ENCODE results near the gene CFI.

CFI gene

DNA sequence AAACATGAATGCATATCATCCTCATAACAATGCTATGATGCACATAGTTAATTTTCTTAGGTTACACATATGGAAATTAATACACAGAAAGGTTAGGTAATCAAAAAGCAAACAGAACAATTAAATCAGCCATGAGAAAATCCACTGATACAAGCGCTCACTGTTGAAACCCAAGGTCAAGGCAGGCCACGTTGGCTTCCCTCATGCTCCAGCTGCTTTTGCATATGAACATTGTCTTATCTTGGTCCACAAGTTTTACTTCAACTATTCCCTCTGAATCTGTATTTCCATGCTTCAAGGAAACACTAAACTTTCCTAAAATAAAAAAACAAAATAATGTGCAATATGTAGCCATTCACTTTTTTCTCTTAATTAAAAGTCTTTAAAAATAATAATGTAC is 37.4 kb downstream of the CFI start:
- TF ChIP-seq, protein P1, sequence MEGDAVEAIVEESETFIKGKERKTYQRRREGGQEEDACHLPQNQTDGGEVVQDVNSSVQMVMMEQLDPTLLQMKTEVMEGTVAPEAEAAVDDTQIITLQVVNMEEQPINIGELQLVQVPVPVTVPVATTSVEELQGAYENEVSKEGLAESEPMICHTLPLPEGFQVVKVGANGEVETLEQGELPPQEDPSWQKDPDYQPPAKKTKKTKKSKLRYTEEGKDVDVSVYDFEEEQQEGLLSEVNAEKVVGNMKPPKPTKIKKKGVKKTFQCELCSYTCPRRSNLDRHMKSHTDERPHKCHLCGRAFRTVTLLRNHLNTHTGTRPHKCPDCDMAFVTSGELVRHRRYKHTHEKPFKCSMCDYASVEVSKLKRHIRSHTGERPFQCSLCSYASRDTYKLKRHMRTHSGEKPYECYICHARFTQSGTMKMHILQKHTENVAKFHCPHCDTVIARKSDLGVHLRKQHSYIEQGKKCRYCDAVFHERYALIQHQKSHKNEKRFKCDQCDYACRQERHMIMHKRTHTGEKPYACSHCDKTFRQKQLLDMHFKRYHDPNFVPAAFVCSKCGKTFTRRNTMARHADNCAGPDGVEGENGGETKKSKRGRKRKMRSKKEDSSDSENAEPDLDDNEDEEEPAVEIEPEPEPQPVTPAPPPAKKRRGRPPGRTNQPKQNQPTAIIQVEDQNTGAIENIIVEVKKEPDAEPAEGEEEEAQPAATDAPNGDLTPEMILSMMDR (IDR thresholded peaks at IDR 0.05; ENCODE audit: low read depth, low read length, missing control alignments) = no peak
- no peak for DNase-seq (ENCODE audit: low read depth)
- no peak overlapping the region for H3K4me3 ChIP-seq (ENCODE audit: low read depth, low read length)

DNA sequence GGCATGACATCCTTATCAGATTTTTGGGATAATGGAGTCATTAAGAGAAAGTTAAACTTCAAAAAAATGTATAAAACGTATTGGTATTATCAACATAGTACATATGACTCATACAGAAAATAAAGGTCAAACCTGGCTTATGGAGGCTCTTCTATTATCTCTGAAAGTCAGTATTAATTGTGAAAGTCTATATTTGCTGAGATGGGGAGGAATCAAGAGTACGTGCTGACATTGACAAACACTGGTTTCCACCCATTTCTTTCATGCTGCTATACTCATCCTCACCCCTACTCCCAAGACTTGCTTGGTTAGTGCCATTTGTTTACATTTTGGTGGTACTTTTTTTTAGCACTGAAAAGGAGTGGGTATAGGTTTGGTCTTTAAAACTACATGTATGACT is 41.1 kb downstream of the CFI start:
- no peak for DNase-seq (ENCODE audit: low read depth)
- TF ChIP-seq, protein P1 (IDR thresholded peaks at IDR 0.05; ENCODE audit: low read depth, low read length, missing control alignments) = no peak
- no peak overlapping the region for H3K4me3 ChIP-seq (ENCODE audit: low read depth, low read length)

DNA sequence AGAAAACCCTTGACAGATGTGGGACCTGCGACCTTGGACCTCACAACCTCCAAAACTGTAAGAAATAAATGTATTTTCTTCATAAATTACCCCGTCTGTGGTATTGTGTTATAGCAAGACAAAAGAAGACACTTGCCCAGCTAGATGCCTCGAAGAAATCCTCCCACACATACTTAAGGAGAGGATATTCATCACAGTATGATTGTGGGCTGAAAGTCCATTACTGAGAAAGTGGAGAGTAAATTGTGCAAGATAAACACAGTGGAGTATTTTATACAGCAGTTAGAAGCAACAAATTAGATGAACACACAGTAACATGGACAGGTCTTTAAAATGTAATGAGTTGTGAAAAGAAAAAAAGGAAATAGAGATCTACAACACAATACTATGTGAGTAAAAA is 46.1 kb downstream of the CFI start:
- H3K4me3 ChIP-seq (ENCODE audit: low read depth, low read length) = no peak overlapping the region
- TF ChIP-seq, protein P1 (IDR thresholded peaks at IDR 0.05; ENCODE audit: low read depth, low read length, missing control alignments) = no peak
- no peak for DNase-seq (ENCODE audit: low read depth)

DNA sequence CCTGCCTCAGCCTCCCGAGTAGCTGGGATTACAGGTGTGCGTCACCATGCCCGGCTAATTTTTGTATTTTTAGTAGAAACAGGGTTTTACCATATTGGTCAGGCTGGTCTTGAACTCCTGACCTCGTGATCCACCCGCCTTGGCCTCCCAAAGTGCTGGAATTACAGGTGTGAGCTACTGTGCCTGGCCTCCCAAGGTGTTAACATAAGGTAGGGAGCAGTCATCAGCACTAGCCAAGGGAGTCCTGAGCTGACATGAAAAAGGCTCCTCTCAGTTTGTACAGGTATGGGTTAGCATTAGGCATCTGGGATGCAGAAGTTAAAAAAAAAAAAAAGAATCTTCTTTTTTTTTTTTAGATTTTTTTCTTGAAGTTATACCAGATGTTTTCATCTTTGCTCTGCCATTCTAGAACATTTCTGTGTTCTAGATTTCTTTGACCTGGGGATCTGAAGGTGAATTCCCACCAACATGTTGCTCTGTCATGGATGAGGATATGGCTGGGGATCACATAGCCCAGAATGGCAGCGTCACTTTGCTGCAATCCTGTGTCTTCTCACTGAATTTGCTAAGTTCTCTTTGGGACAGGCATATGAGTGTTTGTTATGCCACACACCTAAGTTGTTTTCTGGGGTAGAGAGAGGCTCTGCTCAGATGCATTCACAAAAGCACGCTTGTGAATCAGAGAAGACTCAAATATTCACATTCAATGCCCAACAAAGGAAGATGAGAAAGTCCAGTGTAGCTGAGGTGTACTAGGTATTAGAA is 47.5 kb downstream of the CFI start:
- H3K4me3 ChIP-seq (ENCODE audit: low read depth, low read length) = no peak overlapping the region
- no peak for DNase-seq (ENCODE audit: low read depth)

DNA sequence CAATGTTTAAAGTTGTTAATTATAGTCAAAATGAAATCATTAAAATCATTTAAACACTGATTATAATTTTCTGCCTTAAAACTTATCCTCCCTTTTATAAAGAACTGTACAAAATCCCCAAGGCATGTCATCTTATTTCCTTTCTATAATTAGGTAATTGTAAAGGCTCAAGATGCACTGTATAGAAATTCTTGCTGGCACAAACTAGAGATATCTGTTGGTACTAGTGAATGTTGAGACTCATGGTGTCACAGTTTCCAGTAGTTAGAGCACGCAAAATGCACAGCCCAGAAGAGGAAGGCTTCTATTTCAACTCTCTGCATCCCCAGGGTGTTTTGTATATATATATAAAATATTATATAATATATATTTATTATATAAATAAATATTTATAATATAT is 49.3 kb downstream of the CFI start:
- TF ChIP-seq, protein P1 (IDR thresholded peaks at IDR 0.05; ENCODE audit: low read depth, low read length, missing control alignments) = no peak
- DNase-seq (ENCODE audit: low read depth) = no peak
- H3K4me3 ChIP-seq (ENCODE audit: low read depth, low read length) = no peak overlapping the region

More for the DNA sequence above, 47.5 kb downstream of the CFI start:
- TF ChIP-seq, protein P1 (IDR thresholded peaks at IDR 0.05; ENCODE audit: low read depth, low read length, missing control alignments) = no peak

DNA sequence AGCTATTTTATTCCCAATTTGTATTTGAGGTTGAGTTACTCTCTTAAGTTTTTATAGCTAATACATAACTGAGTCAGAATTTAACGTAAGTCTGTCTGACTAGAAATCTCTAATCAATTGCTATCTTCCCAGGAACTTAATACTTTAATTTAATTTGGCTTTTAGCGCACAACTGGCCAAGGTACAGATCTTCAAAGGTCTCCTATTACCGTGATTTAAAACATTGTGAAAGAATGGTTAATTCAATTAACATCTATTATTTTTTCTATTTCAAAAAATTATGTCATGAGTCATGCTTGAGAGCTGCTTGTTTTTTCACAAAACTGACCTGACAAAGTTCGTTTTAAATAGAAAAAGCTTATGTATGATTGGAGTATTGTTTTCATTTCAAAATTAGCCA is 49.9 kb downstream of the CFI start:
- no peak overlapping the region for H3K4me3 ChIP-seq (ENCODE audit: low read depth, low read length)
- DNase-seq (ENCODE audit: low read depth) = no peak
- TF ChIP-seq, protein P1 (IDR thresholded peaks at IDR 0.05; ENCODE audit: low read depth, low read length, missing control alignments) = no peak

DNA sequence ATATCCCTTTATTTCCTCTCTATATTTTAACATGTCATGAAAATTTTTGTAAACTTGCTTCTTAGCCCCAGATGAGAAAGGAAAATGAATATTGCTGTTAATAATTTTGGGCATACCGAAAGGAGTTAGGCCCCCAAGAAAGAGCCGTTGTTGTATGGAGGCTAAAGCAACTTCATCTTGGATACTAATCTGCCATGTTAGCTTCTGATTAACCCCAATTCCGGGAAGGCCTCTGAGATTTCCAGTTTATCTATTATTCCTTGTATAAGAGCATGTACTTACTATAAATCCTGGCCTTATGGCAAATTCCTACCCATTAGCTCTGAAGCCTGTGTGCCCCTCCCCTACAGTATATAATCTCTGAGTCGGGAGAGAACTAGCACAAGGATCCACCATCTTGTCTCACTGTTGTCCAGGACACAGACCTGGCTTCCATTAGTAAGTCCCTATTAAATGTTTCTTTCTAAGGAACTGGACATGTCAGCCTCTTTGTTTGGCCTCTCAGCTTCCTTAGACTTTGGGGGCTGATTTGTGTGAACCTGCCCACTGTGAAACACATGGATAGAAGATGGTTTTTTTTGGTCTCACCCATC is 51.1 kb downstream of the CFI start:
- H3K4me3 ChIP-seq (ENCODE audit: low read depth, low read length) = no peak overlapping the region
- TF ChIP-seq, protein P1 (IDR thresholded peaks at IDR 0.05; ENCODE audit: low read depth, low read length, missing control alignments) = no peak
- no peak for DNase-seq (ENCODE audit: low read depth)
